GF-D8 (cell line): ENCODE data around the gene METRNL.
"Not testable (repeated sequence)": the region's sequence is repeated elsewhere in the genome, so short reads cannot be mapped to it uniquely, and the experiment has no call there.

ENCODE experiments used
- DNase-seq: peaks from one replicate; lab custom pipeline; 2025; lab: John Stamatoyannopoulos, UW

Gene METRNL

DNA sequence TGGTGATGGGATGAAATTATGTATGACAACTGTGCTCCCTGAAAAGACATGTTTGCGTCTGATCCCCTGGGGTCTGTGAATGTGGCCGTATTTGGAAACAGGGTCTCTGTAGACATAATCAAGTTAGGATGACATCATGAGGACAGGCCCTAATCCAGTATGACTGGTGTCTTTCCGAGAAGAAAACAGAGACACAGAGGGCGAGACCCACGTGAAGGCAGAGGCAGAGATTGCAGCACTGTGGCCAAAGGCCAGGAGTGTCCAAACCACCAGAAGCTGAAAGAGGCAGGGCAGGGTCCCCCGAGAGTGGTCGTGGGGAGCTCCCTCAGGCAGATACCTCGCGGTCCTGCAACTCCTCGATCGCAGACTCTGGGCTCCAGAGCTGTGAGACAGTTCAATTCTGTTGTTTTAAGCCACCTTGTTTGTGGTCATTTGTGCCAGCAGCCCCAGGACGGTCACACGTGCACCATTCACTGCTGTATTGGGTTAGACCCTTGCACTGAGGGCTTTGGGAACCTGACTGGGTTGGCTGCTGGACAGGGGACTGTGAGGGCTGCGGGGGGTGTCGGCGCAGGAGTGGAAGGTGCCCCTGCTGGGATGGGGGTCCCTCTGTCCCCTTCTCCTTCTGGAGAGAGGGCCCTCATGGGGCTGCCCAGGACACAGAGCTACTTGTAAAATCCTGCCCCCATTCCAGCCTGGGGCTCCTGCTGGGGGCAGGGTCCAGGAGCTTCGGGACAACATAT is 27.7 kb downstream of the METRNL start:
- no peak for DNase-seq

DNA sequence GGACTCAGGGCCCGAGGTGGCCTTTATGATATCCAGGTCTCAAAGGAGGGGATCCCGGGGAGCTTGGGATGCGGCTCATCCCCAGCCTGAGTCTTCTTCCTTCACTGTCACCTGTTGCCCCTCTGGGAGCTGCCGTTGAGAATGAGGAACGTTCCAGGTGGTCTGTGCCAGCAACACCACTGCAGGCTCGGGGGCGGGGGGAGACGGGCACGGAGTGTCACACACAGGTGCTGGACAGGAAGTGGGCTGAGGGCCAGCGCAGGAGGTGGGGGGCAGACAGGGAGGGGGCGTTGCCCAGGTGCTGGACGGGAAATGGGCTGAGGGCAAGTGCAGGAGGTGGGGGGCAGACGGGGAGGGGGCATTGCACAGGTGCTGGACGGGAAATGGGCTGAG is 28.2 kb downstream of the METRNL start:
- no peak for DNase-seq

DNA sequence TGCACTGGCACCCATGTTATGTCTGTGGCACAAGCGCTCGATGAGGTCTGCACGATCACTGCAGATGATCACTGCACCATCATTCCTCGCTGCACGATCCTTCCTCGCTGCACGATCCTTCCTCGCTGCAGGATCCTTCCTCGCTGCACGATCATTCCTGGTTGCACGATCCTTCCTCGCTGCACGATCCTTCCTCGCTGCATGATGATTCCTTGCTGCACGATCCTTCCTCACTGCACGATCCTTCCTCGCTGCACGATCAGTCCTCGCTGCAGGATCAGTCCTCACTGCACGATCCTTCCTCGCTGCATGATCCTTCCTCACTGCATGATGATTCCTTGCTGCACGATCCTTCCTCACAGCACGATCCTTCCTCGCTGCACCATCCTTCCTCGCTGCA is 29.3 kb downstream of the METRNL start:
- DNase-seq, result no peak

DNA sequence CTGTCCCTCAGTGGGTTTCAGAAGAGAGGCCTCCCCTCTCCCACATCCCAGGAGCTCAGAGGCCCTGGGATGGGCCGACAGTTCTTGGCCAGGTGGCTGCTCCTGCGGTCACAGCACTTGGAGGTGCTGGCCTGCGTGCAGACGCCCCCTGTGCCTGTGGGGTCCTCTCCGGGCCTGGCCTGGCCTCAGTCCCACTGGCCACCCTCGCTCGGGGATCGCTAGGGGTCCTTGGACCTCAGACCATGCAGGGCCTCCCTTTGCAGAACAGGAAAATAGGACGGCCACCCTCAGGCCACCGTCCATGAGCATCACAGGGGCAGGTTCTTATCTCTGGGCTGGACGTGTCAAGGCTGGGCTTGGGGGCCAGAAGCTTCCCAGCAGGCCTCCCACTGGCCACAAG is 30.0 kb downstream of the METRNL start:
- no peak for DNase-seq

DNA sequence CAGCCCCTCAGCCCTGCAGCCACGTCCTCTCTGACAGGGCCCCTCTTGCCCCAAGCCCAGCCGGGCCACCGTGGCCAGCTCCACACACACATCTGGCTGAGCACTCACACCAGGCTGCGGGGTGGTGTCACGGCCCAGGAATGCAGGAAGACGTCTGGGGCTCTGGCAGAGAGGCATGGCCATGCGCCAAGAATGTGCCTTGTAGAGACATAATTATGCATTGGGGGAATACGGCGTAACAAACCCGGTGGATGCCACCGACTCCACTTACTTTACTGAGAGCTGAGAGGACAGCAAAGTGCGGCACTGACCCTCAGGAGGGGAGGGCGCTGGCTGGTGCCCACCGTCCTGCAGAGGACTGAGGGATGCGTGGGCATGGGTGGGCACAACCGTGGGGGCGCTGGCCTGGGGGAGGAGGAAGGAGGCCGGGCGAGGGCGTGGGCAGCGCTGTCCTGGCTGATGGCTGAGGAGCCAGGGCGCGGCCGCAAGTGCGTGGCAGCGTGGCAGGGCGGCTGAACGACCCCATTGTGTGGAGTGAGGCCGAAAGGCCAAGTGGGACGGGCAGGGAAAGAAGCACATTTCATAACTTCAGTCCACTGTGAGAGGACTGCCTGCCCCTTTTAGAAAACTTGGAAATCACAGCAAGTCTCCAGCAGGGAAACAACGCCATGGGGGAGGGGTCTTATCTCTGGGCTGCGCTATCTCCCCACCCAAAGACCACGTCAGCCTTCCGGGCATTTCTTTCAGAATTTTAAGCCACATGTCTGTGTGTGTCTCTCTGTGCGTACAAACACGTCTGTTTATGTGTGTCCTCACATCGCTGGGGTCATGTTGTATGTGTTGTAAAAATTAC is 30.6 kb downstream of the METRNL start:
- no peak for DNase-seq

DNA sequence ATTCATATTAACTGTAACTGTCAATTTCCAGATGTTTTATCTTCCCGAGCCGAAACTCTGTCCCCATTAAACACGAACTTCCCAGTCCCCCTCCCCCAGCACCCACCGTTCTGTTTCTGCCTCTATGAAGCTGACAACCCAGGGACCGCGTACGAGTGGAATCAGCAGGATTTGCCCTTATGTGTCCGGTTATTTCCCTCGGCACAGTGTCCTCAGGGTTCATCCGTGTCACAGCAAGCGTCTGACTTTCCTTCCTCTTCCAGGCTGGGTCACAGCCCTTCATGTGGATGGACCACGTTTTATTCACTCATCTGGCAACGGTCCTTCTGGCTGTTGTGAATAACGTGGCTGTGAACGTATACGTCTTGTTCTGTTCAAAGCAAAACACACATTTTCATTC is 31.3 kb downstream of the METRNL start:
- no peak for DNase-seq

DNA sequence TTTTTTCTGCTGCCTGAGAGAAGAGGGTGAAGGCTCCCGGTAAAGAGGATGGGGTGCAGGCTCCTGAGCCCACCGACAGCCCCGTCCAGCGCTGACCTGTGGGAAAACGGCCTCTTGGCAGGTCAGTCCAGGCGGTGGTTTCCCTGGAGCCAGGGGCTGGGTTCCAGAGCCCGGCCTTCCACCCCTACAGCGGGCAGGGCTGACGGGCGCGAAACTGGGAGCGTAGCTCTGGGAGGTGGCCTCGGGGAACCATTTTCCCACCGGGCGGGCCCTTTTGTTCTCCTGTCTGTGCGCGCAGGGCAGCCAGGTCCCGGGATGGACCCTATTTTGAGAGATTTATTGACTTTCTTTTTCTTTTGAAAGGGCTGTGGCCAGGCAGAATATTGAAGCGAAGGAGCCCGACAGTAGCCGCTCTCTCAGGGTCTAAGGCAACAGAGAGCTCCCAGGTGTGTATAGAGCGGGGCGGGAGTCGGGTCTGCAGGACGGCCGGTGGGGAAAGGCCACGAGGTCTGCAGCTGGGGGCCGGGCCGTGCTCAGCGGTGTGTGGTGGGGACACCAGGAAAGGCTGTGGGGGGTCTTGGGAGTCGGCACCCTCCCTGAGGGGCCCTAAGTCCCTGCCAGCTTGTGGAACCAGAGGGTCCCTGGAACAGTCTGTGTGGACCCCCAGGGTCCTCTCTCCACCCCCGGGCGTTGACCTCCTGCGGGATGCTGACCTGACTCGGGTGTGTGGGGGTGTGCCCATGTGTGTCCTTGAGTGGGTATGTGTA is 32.3 kb downstream of the METRNL start:
- no peak for DNase-seq

DNA sequence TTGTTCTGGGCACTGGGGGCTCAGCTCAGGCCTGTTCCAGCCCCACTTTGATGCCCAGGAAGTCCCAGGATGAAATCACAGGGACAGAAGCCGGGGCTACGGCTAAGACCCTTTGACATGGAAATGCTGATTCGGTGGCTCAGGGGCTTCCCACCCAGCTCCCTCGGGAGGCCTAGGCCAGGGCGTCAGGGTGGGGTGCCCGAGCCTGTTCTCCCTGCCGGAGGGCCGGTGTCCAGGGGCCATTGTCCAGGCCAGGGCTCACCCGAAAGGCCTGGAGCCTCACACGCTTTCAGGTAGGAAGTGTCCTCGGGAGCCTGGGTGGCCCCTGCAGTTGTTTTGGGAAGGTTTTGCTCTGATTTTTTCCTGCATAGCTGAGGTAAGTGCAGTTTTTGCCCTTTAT is 34.0 kb downstream of the METRNL start:
- DNase-seq, result no peak

DNA sequence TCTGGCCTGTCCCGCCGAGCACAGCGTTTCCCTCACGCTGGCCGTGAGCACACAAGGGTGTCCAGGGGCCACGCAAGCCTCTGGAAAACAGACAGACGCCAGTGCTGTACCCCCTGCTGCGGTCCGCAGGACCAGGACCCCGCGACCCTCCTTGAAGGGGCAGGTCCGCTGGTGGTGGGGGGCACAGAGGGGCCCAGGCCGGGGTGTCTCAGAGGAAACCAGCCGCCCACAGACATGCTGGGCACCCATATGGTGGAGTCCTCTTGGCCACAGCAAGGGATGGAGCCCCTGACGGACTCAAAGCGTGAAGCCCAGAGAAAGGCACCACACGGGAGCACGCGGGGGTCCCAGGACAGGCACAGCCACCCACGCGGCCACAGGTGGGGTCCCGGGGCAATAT is 34.4 kb downstream of the METRNL start:
- no peak for DNase-seq

DNA sequence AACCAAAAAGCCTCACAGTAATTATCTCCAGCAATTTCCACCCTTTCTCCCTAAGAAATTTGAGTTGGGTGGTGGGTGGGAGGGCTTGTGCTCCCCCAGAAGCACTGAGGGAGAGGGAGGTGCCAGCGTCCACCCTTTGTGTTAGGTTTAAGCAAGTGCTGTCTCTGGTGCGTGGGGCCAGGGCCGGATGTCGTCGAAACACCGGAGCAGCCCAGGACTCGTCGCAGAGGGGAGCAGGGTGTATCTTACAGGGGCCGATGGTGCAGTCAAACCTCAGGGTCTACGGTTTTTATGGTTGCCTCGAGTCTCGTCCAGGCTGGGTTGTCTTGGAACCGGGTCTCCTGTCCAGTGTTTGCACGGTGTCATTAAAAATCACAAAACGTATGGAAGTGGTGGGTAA is 35.3 kb downstream of the METRNL start:
- no peak for DNase-seq

DNA sequence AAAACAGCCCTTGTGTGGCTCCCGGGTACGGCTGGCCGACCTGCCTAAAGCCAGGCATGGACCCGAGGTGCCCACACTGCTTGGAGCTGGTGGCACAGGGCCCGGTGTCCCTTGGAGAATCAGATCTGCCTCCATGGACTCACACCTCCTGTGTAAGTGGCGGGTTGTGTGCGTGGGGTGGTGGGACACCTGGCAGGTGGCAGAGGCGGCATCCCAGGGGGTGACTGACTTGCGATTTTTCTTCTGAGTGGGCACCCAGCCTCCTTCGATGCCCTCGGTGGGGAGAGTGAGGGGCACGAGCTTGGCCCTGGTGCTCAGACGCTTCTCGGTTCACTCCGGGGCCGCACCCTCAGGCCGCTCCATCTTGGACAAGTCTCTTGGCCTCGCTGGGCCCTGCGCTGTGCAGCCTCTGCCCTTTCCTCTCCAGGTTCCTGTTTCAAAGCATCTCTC is 35.8 kb downstream of the METRNL start:
- DNase-seq, result no peak

DNA sequence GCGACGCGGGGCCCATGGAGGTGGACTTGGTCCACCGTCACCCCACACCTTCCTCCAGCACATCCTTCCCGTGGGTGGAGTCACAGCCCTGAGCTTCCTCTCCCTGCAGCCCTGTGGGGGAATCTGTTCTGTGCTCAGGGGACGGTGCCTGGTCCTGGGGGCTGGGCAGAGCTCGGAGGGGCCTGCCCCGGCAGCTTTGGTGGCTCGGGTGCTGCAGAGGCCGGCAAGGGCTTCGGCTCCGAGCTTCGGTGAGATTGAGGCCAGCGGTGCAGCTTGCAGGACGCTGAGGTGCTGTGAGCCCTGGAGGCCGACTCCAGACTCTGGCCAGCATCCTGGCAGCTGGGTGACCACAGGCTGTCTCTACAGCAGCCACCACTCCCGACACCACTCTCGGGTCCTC is 36.4 kb downstream of the METRNL start:
- DNase-seq, result no peak

DNA sequence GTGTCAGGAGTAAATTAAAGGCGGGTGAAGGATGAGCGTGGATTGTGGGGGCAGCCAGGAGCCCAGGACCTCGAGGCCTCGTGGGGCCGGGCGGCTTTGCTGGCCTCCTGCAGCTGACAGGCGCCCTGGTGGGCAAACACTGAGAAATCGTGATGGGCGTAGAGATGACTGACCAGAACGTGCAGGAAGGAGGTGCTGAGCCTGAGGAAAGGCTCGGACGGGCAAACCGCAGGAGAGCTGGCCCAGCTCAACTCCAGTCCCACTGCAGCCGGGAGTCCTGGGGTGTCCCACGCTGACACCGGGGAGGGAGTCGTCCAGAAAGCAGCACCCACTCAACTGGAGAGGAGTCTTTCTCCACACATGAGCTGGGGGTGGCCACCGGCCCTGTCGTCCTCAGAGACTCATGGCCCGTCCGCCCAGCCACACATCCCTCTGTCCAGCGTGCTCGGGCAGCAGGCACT is 36.9 kb downstream of the METRNL start:
- DNase-seq, result no peak

DNA sequence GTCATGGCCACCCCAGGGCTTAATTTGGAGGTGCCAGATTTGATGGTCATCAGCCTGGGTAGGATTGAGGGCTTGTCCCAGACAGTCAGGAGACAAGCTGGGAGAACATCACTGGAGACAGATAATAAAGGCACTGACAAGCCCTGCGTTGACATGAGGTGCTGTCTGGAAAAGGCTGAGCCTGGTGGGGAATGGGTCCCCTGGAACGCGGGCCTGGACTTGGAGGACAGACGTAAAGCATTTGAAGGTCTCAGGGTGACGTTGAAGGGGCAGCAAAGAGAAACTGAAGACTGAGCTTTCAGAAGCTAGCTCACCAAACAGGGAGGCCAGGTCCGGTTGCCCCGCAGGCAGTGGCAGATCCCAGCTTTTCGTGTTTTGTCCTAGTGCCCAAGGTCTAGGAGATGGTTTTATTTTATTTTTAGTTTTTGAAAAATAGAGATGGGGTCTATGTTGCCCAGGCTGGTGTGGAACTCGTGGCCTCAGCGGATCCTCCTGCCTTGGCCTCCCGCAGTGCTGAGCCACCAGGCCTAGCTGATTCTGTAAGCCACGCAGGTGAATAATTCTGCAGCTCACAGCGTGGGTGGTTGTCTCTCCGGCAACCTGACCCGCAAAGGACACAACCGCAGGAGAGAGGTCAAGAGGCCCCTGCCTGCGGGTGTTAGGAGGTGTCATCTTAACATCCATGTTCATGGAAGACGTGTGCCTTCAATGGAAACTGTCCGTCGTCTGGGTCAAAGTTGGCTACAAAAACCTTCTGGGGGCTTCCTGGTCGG is 37.6 kb downstream of the METRNL start:
- DNase-seq, result no peak

DNA sequence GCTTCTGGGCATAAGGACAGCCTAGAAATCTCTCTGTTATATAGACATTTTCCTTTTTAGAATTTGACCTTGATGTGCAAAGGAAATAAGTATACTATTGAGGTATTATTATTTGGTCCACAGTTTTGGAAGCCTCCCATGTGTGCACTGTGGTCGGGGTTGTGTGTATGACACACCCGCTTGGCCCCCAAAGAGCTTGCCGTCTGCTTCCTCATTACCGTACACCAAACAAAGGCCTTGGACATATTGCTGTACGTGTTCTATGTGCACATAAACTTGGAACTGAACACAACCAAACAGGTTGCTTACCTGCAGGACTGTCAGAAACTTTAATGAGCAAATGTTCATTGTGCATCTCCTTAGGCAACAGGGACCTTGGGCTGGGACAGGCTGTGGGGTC is 38.2 kb downstream of the METRNL start:
- DNase-seq, result no peak

DNA sequence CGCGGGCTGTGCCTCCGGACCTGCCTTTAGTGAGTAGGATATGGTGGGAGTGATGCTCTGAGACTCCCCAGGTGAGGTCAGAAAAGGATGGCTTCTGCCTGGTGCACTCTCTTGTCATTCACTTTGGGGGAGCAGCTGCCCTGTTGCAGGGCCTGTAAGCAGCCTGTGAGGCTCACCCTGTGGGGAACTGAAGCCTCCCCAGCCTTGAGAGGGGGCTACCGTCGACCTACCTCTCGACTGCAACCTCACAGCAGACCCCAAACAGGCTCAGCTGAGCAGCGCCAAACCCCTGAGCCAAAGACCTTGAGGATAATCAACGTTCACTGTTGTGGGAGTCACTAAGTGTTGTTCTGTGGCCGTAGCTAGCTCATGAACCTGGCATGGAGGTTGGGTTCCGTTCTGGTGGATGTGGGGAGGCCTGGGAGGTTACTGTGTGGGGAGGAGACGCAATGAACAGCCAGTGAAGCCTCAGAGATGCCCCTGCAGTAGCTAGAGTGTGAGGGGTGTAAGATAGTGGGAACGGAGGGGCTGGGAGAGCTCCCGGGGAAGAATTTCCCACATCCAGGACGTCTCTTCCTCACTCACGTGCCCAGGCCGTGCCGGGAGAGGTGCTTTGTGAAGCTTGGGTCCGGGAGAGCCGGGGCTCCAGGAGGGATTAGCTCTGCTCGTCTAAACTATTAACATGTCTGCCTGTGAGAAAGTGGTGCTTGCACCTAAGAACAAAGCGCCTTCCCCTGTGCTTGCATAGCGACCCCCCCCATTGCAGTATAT is 38.8 kb downstream of the METRNL start:
- DNase-seq, result no peak

DNA sequence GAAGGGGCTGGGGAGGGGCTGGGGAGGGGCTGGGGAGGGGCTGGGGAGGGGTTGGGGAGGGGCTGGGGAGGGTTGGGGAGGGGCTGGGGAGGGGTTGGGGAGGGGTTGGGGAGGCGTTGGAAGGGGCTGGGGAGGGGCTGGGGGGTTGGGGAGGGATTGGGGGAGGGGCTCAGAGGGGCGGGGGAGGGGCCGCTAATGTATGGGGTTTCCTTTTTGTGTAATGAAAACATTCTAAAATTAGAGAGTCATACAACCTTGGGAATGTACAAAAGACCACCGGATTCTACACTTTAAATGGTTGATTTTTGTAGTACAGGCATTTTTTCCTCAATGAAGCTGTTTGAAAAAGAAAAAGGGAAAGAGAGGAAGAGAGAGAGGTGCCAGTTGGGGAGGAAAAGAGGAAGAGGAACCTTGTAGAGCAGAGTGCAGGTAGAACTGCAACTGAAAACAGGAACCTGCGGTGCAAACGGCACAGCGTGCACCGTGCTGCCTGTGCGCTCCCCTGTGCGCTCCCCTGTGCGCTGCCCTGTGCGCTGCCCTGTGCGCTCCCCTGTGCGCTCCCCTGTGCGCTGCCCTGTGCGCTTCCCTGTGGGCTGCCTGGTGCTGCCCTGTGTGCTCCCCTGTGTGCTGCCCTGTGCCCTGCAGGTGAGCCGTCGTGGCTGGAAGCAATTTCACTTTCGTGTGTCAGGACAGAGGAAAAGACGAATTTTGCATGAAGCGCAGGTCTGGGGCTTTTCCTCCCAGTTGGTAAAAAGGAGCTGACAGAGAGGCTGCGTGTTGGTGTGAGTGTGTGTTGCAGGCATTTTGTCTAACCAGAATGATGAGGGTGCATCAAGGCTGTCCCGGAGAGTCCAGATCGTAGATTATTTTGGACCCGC is 40.8 kb downstream of the METRNL start:
- DNase-seq, result peak; percentile 82

DNA sequence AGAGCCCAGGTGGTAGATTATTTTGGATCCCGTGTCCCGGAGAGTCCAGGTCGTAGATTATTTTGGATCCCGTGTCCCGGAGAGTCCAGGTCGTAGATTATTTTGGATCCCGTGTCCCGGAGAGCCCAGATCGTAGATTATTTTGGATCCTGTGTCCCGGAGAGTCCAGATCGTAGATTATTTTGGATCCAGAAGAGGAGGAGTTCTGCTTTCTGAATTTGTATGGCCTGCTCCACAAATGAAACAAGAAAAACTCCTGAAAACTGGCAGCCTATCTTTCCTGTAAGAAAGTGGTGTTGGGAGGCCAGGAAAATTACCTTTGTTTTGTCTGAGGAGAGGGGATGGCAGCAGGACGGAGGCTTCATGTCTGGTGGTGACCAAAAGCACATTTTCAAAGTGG is 42.1 kb downstream of the METRNL start:
- DNase-seq, result not testable (repeated sequence)

DNA sequence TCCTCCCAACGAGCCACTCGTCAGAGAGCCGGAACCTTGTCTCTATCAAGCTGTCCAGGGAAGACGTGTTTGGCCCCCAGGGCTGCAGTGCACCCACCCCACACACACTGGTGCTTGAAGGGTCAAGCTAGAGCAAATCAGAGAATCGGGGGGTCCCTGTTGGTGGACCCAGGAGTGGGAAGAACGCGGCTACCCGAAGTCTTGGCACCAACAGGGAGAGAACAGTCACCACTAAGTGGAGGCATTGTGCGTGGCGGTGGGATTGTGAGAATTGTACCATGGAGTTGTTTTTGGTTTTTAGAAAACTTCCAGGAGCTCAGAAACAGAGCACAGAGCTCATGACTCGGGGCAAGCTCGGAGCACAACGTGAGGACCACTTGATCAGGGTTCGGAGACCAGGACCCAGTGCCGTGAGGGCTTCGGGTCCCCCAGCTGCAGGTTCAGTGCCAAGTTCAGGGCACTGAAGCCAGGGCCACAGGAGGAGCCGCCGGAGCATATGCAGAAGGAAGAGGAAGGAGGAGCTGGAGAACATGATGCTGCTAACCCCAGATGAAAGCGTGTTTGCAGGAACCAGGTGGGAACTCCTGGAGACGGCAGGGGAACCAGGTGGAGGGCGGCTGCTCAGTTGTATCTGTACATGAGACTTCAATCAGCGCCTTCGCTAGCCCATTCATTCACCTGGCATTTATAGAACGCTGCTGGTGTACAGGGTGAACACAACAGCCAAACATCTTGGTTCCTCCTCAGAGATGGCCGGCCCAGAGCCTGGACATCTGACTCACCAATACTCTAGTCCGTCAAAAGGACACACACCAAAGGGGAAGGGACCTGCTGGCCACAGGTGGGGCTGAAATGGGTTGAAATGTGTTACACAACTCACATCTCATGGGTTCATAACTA is 42.8 kb downstream of the METRNL start:
- DNase-seq, result no peak
